CD14-positive monocyte (primary cell): ENCODE data around the gene SCRN2. TPM values are rescaled to one million over a fixed set of nuclear protein-coding genes. Genes with fewer than 3 reads are reported as not detected.

ENCODE experiments used
- DNase-seq, 3 donors: peaks; one replicate each; pipeline ENCODE4 v3.0.0-alpha.2; 2011 to 2022
- H2AFZ ChIP-seq: 2 replicates; pipeline ENCODE4 v1.6.0; 2012; ENCODE audit warnings: mild to moderate bottlenecking, low read depth, low read length, inconsistent platforms; ENCODE audit not compliant: insufficient read depth, poor library complexity, severe bottlenecking
- H3K27ac ChIP-seq, 2 donors: 1 replicate in 1 of 2; 2 replicates in 1 of 2; pipeline ENCODE4 v1.5.1; 2012 to 2013; ENCODE audit warnings: low read length in 2 of 2, control low read depth in 1 of 2, inconsistent platforms in 1 of 2, low read depth in 1 of 2, mild to moderate bottlenecking in 1 of 2
- H3K27me3 ChIP-seq, 2 donors: one replicate each; pipeline versions ENCODE4 v1.6.0 to v1.6.1; 2011 to 2013; ENCODE audit warnings: low read length in 2 of 2; ENCODE audit not compliant: control insufficient read depth in 2 of 2, insufficient read depth in 2 of 2
- H3K36me3 ChIP-seq, 2 donors: replicated peaks in 1 of 2; 1 replicate in 1 of 2; 2 replicates in 1 of 2; pipeline versions ENCODE4 v1.5.1 to v1.6.1; 2012 to 2013; ENCODE audit warnings: low read length in 2 of 2, control low read depth in 1 of 2, inconsistent platforms in 1 of 2, mild to moderate bottlenecking in 1 of 2; ENCODE audit not compliant: insufficient read depth in 2 of 2, control insufficient read depth in 1 of 2
- H3K4me1 ChIP-seq, 2 donors: 1 replicate in 1 of 2; 2 replicates in 1 of 2; pipeline versions ENCODE4 v1.5.1 to v1.6.1; 2012 to 2013; ENCODE audit warnings: low read length in 2 of 2, control low read depth in 1 of 2, inconsistent platforms in 1 of 2, mild to moderate bottlenecking in 1 of 2, moderate library complexity in 1 of 2; ENCODE audit not compliant: insufficient read depth in 2 of 2, control insufficient read depth in 1 of 2
- H3K4me2 ChIP-seq: replicated peaks from 2 replicates; pipeline ENCODE3; 2012; ENCODE audit warnings: low read length, moderate library complexity, mild to moderate bottlenecking; ENCODE audit not compliant: poor library complexity, severe bottlenecking; ENCODE audit errors: extremely low read depth
- H3K4me3 ChIP-seq, 3 experiments: fragments of 200-600 bp in 1 of 3; sonication (generic) in 1 of 3; replicated peaks in 1 of 3; 1 replicate in 2 of 3; 2 replicates in 1 of 3; pipeline ENCODE4 v1.5.1; 2011 to 2013; ENCODE audit warnings: low read length in 3 of 3, mild to moderate bottlenecking in 3 of 3, control low read depth in 2 of 3, low read depth in 2 of 3, inconsistent platforms in 1 of 3, moderate library complexity in 1 of 3
- H3K79me2 ChIP-seq: 2 replicates; pipeline ENCODE4 v1.6.0; 2012; ENCODE audit warnings: mild to moderate bottlenecking, control low read depth, inconsistent platforms, low read length, moderate library complexity; ENCODE audit not compliant: insufficient read depth
- H3K9ac ChIP-seq: 2 replicates; pipeline ENCODE4 v1.6.0; 2017; ENCODE audit warnings: low read length, mild to moderate bottlenecking; ENCODE audit not compliant: insufficient read depth, poor library complexity, severe bottlenecking
- H3K9me3 ChIP-seq, 2 donors: replicated peaks in 1 of 2; 1 replicate in 1 of 2; 2 replicates in 1 of 2; pipeline versions ENCODE4 v1.5.1 to v1.6.1; 2012 to 2013; ENCODE audit warnings: low read length in 2 of 2, control low read depth in 1 of 2; ENCODE audit not compliant: control insufficient read depth in 1 of 2, insufficient read depth in 1 of 2
- H4K20me1 ChIP-seq: 2 replicates; pipeline ENCODE4 v1.6.0; 2012; ENCODE audit warnings: mild to moderate bottlenecking, low read length, control low read depth, moderate library complexity; ENCODE audit not compliant: insufficient read depth
- H3K27ac Mint-ChIP-seq, 7 donors: one replicate each; pipeline ENCODE4 v1.8.0; 2020; ENCODE audit warnings: mild to moderate bottlenecking in 7 of 7, mixed read lengths in 7 of 7, moderate library complexity in 6 of 7, inconsistent platforms in 2 of 7
- H3K27me3 Mint-ChIP-seq, 3 donors: one replicate each; pipeline ENCODE4 v1.8.0; 2021 to 2022; ENCODE audit warnings: low read depth in 3 of 3, mild to moderate bottlenecking in 3 of 3, mixed read lengths in 3 of 3, moderate library complexity in 3 of 3, inconsistent platforms in 1 of 3
- H3K36me3 Mint-ChIP-seq, 2 donors: one replicate each; pipeline ENCODE4 v1.8.0; 2020; ENCODE audit warnings: mixed read lengths in 2 of 2, inconsistent platforms in 1 of 2, mild to moderate bottlenecking in 1 of 2
- H3K4me1 Mint-ChIP-seq: one replicate; pipeline ENCODE4 v1.8.0; 2020; ENCODE audit warnings: mild to moderate bottlenecking, mixed read lengths
- H3K4me3 Mint-ChIP-seq, 2 donors: one replicate each; pipeline ENCODE4 v1.8.0; 2020; ENCODE audit warnings: mild to moderate bottlenecking in 2 of 2, mixed read lengths in 2 of 2, moderate library complexity in 1 of 2
- H3K9me3 Mint-ChIP-seq, 7 donors: one replicate each; pipeline ENCODE4 v1.8.0; 2020 to 2022; ENCODE audit warnings: mixed read lengths in 7 of 7, mild to moderate bottlenecking in 6 of 7, moderate library complexity in 6 of 7, inconsistent platforms in 2 of 7
- CTCF ChIP-seq: fragments of 200-600 bp; IDR thresholded peaks from one replicate; pipeline ENCODE4 v1.8.0; 2022; ENCODE audit warnings: antibody characterized with exemption, mild to moderate bottlenecking
- WGBS: methylation state at CpG from one replicate; pipeline ENCODE4 v1.1.5; 2013; ENCODE audit warnings: missing lambda C conversion rate; ENCODE audit not compliant: insufficient coverage; 5-methylcytosine and 5-hydroxymethylcytosine counted together
- intact Hi-C, 2 donors: fragments of 100-400 bp; cut with micrococcal nuclease; formaldehyde crosslinking; loops; one replicate each; pipeline versions ENCODE4 v1.15.0 to v1.15.1; 2023
- polyA plus RNA-seq, 3 donors: library from polyadenylated mRNA; depleted of rRNA in 1 of 3; unstranded in 2 of 3; stranded (reverse) in 1 of 3; fragments of 300-500 nt in 2 of 3; fragments of >200 nt in 1 of 3; fragmentation: Illumina TruSeq in 2 of 3; gene quantifications; 1 replicate in 2 of 3; 2 replicates in 1 of 3; pipeline ENCODE4 v1.2.3, GENCODE V29; 2012 to 2021

Gene SCRN2
- polyA plus RNA-seq, 3 donors, result 13.2 to 45.1 (median 14.5) TPM

DNA sequence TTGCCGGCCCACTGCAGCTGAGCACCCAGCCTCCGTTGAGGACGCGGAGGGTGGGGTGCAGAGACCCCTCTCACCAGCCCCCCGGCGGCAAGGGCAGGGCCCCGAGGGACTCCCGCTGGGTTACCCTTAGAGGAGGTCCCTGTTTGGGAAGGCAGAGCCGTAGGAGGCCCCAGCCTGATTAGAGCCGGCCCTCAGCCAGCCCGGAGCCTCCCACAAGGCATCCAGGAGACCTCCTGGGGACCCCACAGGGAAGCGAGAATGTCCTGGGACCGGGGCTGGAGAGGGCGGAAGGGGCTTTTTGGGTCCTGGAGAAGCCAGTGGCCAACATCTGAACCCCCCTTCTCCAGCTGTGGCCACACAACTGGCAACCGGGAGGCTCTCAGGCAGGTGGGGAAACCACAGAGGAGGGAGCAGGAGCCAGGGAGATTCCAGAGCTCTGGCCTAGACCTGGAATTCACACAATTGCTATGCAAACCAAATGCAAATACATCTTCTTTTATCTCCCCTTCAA, 31.6 kb upstream of the SCRN2 start:
- H3K9me3 Mint-ChIP-seq, result peaks cover 3 to 8% (median 6%) of the 10 kb centered on the region in 7 donors
- Histone ChIP-seq H3K79me2 (no peaks in the 10 kb centered on the region), H3K36me3 (no peaks in the 10 kb centered on the region), H3K4me3 (no peak overlapping the region), H2AFZ (no peak overlapping the region), H3K9ac (no peak overlapping the region), H3K27ac (no peak overlapping the region), H3K4me2 (no peak overlapping the region), H4K20me1 (no peaks in the 10 kb centered on the region), H3K4me1 (no peaks in the 10 kb centered on the region), H3K27me3 (peaks cover 24 to 30% of the 10 kb centered on the region in 2 donors), H3K9me3 (peaks cover 7% of the 10 kb centered on the region in 2 donors)
- intact Hi-C loops, result no loop called here
- peaks cover 28 to 58% (median 32%) of the 10 kb centered on the region in 3 donors for H3K27me3 Mint-ChIP-seq
- no peaks in the 10 kb centered on the region for H3K36me3 Mint-ChIP-seq
- DNase-seq, result no peak
- 72% methylated on average over 15 of the region's 15 CpGs for WGBS
- peak overlapping the region in 1 of 2 donors; percentile 66 for H3K4me3 Mint-ChIP-seq
- peaks cover 12% of the 10 kb centered on the region for H3K4me1 Mint-ChIP-seq
- H3K27ac Mint-ChIP-seq, result no peak overlapping the region
- TF ChIP-seq CTCF, result no peak

DNA sequence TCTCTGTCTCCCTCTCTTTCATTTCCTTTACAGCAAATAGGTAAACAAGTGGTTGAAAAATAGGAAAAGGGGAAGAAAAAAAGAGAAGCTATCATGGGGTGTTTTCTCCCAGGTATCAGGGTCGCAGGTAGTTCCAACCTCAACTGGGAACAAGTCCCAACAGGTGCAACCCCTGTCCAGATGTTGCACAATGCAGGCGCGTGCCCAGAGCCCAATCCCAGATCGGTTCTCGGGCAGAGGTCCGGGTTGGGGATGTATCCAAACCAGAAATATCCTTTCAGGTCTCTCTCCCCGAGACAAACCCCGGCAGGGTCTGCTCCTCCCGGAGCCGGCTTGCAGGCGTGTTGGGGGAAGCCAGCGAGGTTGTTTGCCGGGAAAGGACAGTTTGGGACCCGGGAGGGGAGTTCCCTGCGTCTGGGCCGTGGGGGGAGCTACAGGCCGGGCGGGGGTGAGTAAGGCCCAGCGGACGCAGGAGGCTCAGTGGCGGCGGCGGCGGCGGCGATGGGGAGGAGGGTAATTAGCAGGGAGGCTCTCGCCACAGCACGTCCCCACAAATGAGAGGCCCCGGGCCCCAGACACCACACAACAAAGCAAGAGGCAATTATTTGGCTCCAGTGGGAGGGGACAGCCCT, 31.1 kb upstream of the SCRN2 start:
- Mint-ChIP-seq H3K9me3 (peaks cover 3 to 8% (median 6%) of the 10 kb centered on the region in 7 donors), H3K36me3 (no peaks in the 10 kb centered on the region), H3K27me3 (peaks cover 28 to 61% (median 29%) of the 10 kb centered on the region in 3 donors), H3K27ac (no peak overlapping the region), H3K4me3 (peak overlapping the region in 1 of 2 donors; percentile 66), H3K4me1 (peaks cover 10% of the 10 kb centered on the region)
- H3K9me3 ChIP-seq, result peaks cover 7% of the 10 kb centered on the region in 2 donors
- H3K4me2 ChIP-seq, result no peak overlapping the region
- intact Hi-C loops, result no loop called here
- H3K79me2 ChIP-seq, result no peaks in the 10 kb centered on the region
- H3K27ac ChIP-seq, result no peak overlapping the region
- no peak overlapping the region for H3K4me3 ChIP-seq
- peaks cover 24 to 30% of the 10 kb centered on the region in 2 donors for H3K27me3 ChIP-seq
- H3K36me3 ChIP-seq, result no peaks in the 10 kb centered on the region
- no peak for DNase-seq
- no peak overlapping the region for H2AFZ ChIP-seq
- H3K4me1 ChIP-seq, result no peaks in the 10 kb centered on the region
- H3K9ac ChIP-seq, result no peak overlapping the region
- TF ChIP-seq CTCF, result no peak
- 16% methylated on average over 15 of the region's 29 CpGs for WGBS
- no peaks in the 10 kb centered on the region for H4K20me1 ChIP-seq
